A549 (cell line): ENCODE measurements around the gene NT5C3A. TPM values are rescaled to one million over a fixed set of nuclear protein-coding genes. Genes with fewer than 3 reads are reported as not detected.

Experiments
- ATAC-seq, 2 experiments: fragments of 200-7000 bp in 1 of 2; fragments of >200 bp in 1 of 2; cut with Nextera tagmentation in 1 of 2; cut with Tn5 transposase in 1 of 2; 3 replicates each; pipeline versions ENCODE4 v1.8.0 to v1.9.1; 2018 to 2020; ENCODE audit warnings: mild to moderate bottlenecking in 1 of 2, moderate library complexity in 1 of 2
- CTCF ChIA-PET: fragments of 300-600 bp; sonication (Branson Sonifier 250); formaldehyde crosslinking; extraction: SDS; loops from one replicate; lab custom pipeline; 2021; ENCODE audit warnings: antibody characterized with exemption, inconsistent platforms; lab: Yijun Ruan, JAX
- POLR2A ChIA-PET: fragments of 350-600 bp; formaldehyde crosslinking; extraction: SDS; loops from one replicate; lab custom pipeline; 2021; ENCODE audit warnings: antibody characterized with exemption, inconsistent platforms; lab: Yijun Ruan, JAX
- DNase-seq, 2 experiments: peaks; one replicate each; pipeline versions ENCODE4 v3.0.0 to v3.0.0-alpha.2; 2011 to 2016; ENCODE audit warnings: low read depth in 1 of 2, low spot score in 1 of 2
- FAIRE-seq: peaks from 2 replicates; lab custom pipeline; 2011; peaks lifted over from hg19 to GRCh38; lab: Jason Lieb, UNC
- H3K27ac ChIP-seq, 2 experiments: fragments of >200 bp; sonication (Bioruptor Twin); formaldehyde crosslinking; 3 replicates each; pipeline ENCODE4 v1.5.1; 2016 to 2017
- H3K4me1 ChIP-seq: fragments of >200 bp; sonication (Bioruptor Twin); formaldehyde crosslinking; 3 replicates; pipeline ENCODE4 v1.6.1; 2016
- H3K4me2 ChIP-seq: fragments of >200 bp; sonication (Bioruptor Twin); formaldehyde crosslinking; 3 replicates; pipeline ENCODE4 v1.6.1; 2016
- H3K4me3 ChIP-seq: fragments of >200 bp; sonication (Bioruptor Twin); formaldehyde crosslinking; 3 replicates; pipeline ENCODE4 v1.5.1; 2016
- H3K9me3 ChIP-seq: fragments of >200 bp; sonication (Bioruptor Twin); formaldehyde crosslinking; 3 replicates; pipeline ENCODE4 v1.6.1; 2016
- BCL3 ChIP-seq: fragments of >200 bp; sonication (Bioruptor Twin); formaldehyde crosslinking; IDR thresholded peaks from 3 replicates; pipeline ENCODE4 v1.6.1; 2016
- CBX2 ChIP-seq: fragments of 200-600 bp; sonication (generic); IDR thresholded peaks from 2 replicates; pipeline ENCODE4 v1.6.1; 2016; ENCODE audit warnings: low read depth, mild to moderate bottlenecking, borderline replicate concordance
- CEBPB ChIP-seq, 2 experiments: fragments of >200 bp in 1 of 2; sonication (Bioruptor Twin) in 1 of 2; formaldehyde crosslinking in 1 of 2; IDR thresholded peaks; 2 replicates each; pipeline ENCODE4 v1.6.1; 2012 to 2016
- CHD2 ChIP-seq: fragments of 150-350 bp; IDR thresholded peaks from 2 replicates; pipeline ENCODE4 v1.6.1; 2014; ENCODE audit warnings: low read length; ENCODE audit not compliant: partially characterized antibody
- CHD4 ChIP-seq: fragments of 200-600 bp; sonication (generic); IDR thresholded peaks from 2 replicates; pipeline ENCODE4 v1.6.1; 2016; ENCODE audit warnings: antibody characterized with exemption, mild to moderate bottlenecking, borderline replicate concordance
- CTCF ChIP-seq: fragments of >200 bp; sonication (Bioruptor Twin); formaldehyde crosslinking; IDR thresholded peaks from 3 replicates; pipeline ENCODE4 v1.5.1; 2016
- E2F6 ChIP-seq: IDR thresholded peaks from 2 replicates; pipeline ENCODE4 v1.6.1; 2012; ENCODE audit warnings: low read depth, borderline replicate concordance
- EHMT2 ChIP-seq: fragments of 200-600 bp; sonication (generic); IDR thresholded peaks from 2 replicates; pipeline ENCODE4 v1.6.1; 2016; ENCODE audit warnings: antibody characterized with exemption, low read depth, mild to moderate bottlenecking, moderate library complexity
- ELK1 ChIP-seq: fragments of 150-350 bp; IDR thresholded peaks from 2 replicates; pipeline ENCODE4 v1.6.1; 2014; ENCODE audit warnings: low read depth, mild to moderate bottlenecking, low read length
- FOSL2 ChIP-seq, 2 experiments: fragments of 450-650 bp in 1 of 2; fragments of >200 bp in 1 of 2; sonication (Bioruptor Twin) in 1 of 2; formaldehyde crosslinking; IDR thresholded peaks; 2 replicates each; pipeline versions ENCODE4 v1.5.0 to v1.6.1; 2016 to 2020; ENCODE audit warnings: mild to moderate bottlenecking in 1 of 2, moderate library complexity in 1 of 2
- FOXS1 ChIP-seq: fragments of 250-450 bp; sonication (Bioruptor Pico); IDR thresholded peaks from 2 replicates; pipeline ENCODE4 v1.5.0; 2020; ENCODE audit warnings: mild to moderate bottlenecking, moderate library complexity
- GATA3 ChIP-seq: IDR thresholded peaks from 2 replicates; pipeline ENCODE4 v1.6.1; 2012; ENCODE audit warnings: borderline replicate concordance
- HOXB5 ChIP-seq: fragments of 250-450 bp; sonication (Bioruptor Pico); IDR thresholded peaks from 2 replicates; pipeline ENCODE4 v1.5.0; 2020; ENCODE audit warnings: mild to moderate bottlenecking, moderate library complexity
- JUN ChIP-seq, 2 experiments: fragments of >200 bp; sonication (Bioruptor Twin); formaldehyde crosslinking; IDR thresholded peaks; 2 replicates in 1 of 2; 3 replicates in 1 of 2; pipeline ENCODE4 v1.6.1; 2016 to 2017
- MAFK ChIP-seq: fragments of 450-650 bp; IDR thresholded peaks from 2 replicates; pipeline ENCODE4 v1.6.1; 2014; ENCODE audit not compliant: partially characterized antibody
- MAZ ChIP-seq: fragments of 150-350 bp; IDR thresholded peaks from 2 replicates; pipeline ENCODE4 v1.6.1; 2014; ENCODE audit warnings: antibody characterized with exemption, low read depth, low read length, borderline replicate concordance
- NPAS2 ChIP-seq: fragments of 250-450 bp; sonication (Bioruptor Pico); IDR thresholded peaks from 2 replicates; pipeline ENCODE4 v1.8.0; 2022; ENCODE audit warnings: mild to moderate bottlenecking, moderate library complexity, borderline replicate concordance
- NR3C1 ChIP-seq: fragments of >200 bp; sonication (Bioruptor Twin); formaldehyde crosslinking; IDR thresholded peaks from 3 replicates; pipeline ENCODE4 v1.6.1; 2017
- RAD21 ChIP-seq, 2 experiments: fragments of >200 bp in 1 of 2; sonication (Bioruptor Twin) in 1 of 2; formaldehyde crosslinking in 1 of 2; IDR thresholded peaks in 1 of 2; conservative IDR thresholded peaks in 1 of 2; 2 replicates in 1 of 2; 3 replicates in 1 of 2; pipeline ENCODE4 v1.6.1; 2012 to 2018; ENCODE audit warnings: inconsistent platforms in 1 of 2
- RARB ChIP-seq: fragments of 250-450 bp; sonication (Bioruptor Pico); IDR thresholded peaks from 2 replicates; pipeline ENCODE4 v1.8.0; 2021; ENCODE audit warnings: mild to moderate bottlenecking, moderate library complexity
- RFX5 ChIP-seq: fragments of 450-650 bp; IDR thresholded peaks from 2 replicates; pipeline ENCODE4 v1.7.1; 2014; ENCODE audit warnings: antibody characterized with exemption, mild to moderate bottlenecking, moderate library complexity
- RNF2 ChIP-seq: fragments of 200-600 bp; sonication (generic); IDR thresholded peaks from 2 replicates; pipeline ENCODE4 v1.6.1; 2016; ENCODE audit warnings: low read depth, mild to moderate bottlenecking, antibody characterized with exemption, moderate library complexity, borderline replicate concordance
- SMC3 ChIP-seq: fragments of >200 bp; sonication (Bioruptor Twin); formaldehyde crosslinking; IDR thresholded peaks from 3 replicates; pipeline ENCODE4 v1.6.1; 2018; ENCODE audit warnings: inconsistent platforms
- SREBF2 ChIP-seq: fragments of 450-650 bp; IDR thresholded peaks from 2 replicates; pipeline ENCODE4 v1.6.1; 2014; ENCODE audit warnings: mild to moderate bottlenecking, moderate library complexity
- TP53 ChIP-seq: fragments of 250-450 bp; sonication (Bioruptor Pico); IDR thresholded peaks from 2 replicates; pipeline ENCODE4 v1.5.0; 2021; ENCODE audit warnings: mild to moderate bottlenecking, moderate library complexity
- USF2 ChIP-seq: fragments of 450-650 bp; IDR thresholded peaks from 2 replicates; pipeline ENCODE4 v1.6.1; 2014; ENCODE audit warnings: antibody characterized with exemption
- ZC3H11A ChIP-seq: fragments of 450-650 bp; IDR thresholded peaks from 2 replicates; pipeline ENCODE4 v1.6.1; 2014; ENCODE audit warnings: antibody characterized with exemption, mild to moderate bottlenecking
- ZSCAN20 ChIP-seq: fragments of 250-450 bp; sonication (Bioruptor Pico); IDR thresholded peaks from 2 replicates; pipeline ENCODE4 v1.8.0; 2022; ENCODE audit warnings: mild to moderate bottlenecking, moderate library complexity
- WGBS: methylation state at CpG from one replicate; pipeline ENCODE4 v1.1.6; 2017; ENCODE audit errors: missing lambda C conversion rate; 5-methylcytosine and 5-hydroxymethylcytosine counted together
- polyA plus RNA-seq, 4 experiments: library from polyadenylated mRNA; depleted of rRNA in 3 of 4; stranded (reverse); fragments of >200 nt; fragmentation: RNase III in 1 of 4; extraction: RNeasy Plus Mini Kit Qiagen cat#74134 plus additional on column Dnase treatment in 1 of 4; gene quantifications; 2 replicates in 3 of 4; 3 replicates in 1 of 4; pipeline ENCODE4 v1.2.3, GENCODE V29; 2011 to 2017

The NT5C3A gene
- polyA plus RNA-seq, 2 of the 4 experiments (the other 2 are of a cell fraction): 38.2 to 59.6 TPM

GRCh38 chr7:33050535-33051318, 11.8 kb downstream of the NT5C3A start:
- DNase-seq: peak; percentile 39 to 52
- peaks cover 14% of the 10 kb centered on the region; the same call in 2 of the 3 replicates for H3K4me1 ChIP-seq
- WGBS: 0% methylated on average over 1 of the region's 1 CpG
- POLR2A ChIA-PET: no interaction called here
- TF ChIP-seq HOXB5 (no peak), ELK1 (no peak), MAZ (no peak), CTCF (peak; percentile 88), ZSCAN20 (CRISPR knock-in tag) (no peak), RARB (no peak), USF2 (no peak), CHD2 (no peak), ZC3H11A (no peak), NR3C1 (no peak), RAD21 (conservative IDR thresholded peaks at IDR 0.05 in 1 of 2, IDR thresholded peaks at IDR 0.05 in 1 of 2) (peak; percentile 70 to 71), SMC3 (peak; percentile 85), NPAS2 (CRISPR knock-in tag) (no peak), RNF2 (no peak), SREBF2 (no peak)
- TF ChIP-seq, all 56 proteins: peak for 3
- CTCF ChIA-PET: interaction anchor here (1.3 to 1.8 kb wide), 2 partner anchors 10 to 285 kb away, joined by 5 read pairs; no protein-coding TSS in a partner anchor
- H3K4me2 ChIP-seq: no peak overlapping the region
- ATAC-seq: peak in 1 of 2 experiments; percentile 76; a peak in 4 of 6 replicates
- no peak overlapping the region for H3K27ac ChIP-seq
- no peak overlapping the region for H3K4me3 ChIP-seq
- FAIRE-seq: no peak
- no peaks in the 10 kb centered on the region for H3K9me3 ChIP-seq

GRCh38 chr7:33048704-33049103, 13.9 kb downstream of the NT5C3A start:
- CTCF ChIA-PET: interaction anchor here (0.7 to 1.4 kb wide), 3 partner anchors 38 to 157 kb away, joined by 3 to 4 read pairs (median 3); partner anchors contain the start of genes KBTBD2 and RP9
- no peaks in the 10 kb centered on the region for H3K9me3 ChIP-seq

More at GRCh38 chr7:33048704-33049103, 13.9 kb downstream of the NT5C3A start:
- DNase-seq (no peak), ATAC-seq (no peak)
- POLR2A ChIA-PET: no interaction called here
- TF ChIP-seq RFX5 (no peak), MAZ (no peak), FOSL2 (IDR thresholded peaks at IDR 0.05) (no peak), FOSL2 (CRISPR knock-in tag; IDR thresholded peaks at IDR 0.05) (no peak), FOXS1 (CRISPR knock-in tag) (no peak), SREBF2 (no peak), CEBPB (IDR thresholded peaks at IDR 0.05) (no peak), TP53 (CRISPR knock-in tag) (no peak), CBX2 (no peak), EHMT2 (no peak), E2F6 (no peak), NR3C1 (no peak), GATA3 (no peak), BCL3 (no peak), CTCF (no peak), JUN (IDR thresholded peaks at IDR 0.05) (no peak), MAFK (no peak), CHD4 (no peak)
- TF ChIP-seq, all 56 proteins: peak for 0
- Histone ChIP-seq H3K4me2 (no peak overlapping the region), H3K27ac (no peak overlapping the region), H3K4me1 (peaks cover 21% of the 10 kb centered on the region), H3K4me3 (no peak overlapping the region)
- WGBS: 92% methylated on average over 1 of the region's 1 CpG
- FAIRE-seq: no peak
